ENCODE data around the gene GATA5. TPM values are rescaled to one million over a fixed set of nuclear protein-coding genes. Genes with fewer than 3 reads are reported as not detected.

Gene GATA5
- total RNA-seq, 3 donors from 2014 or later = 0.73 TPM; not detected in 2

- no peak overlapping the region for H3K27ac ChIP-seq
- intact Hi-C loops (cut with DNase I; ENCODE audit: low total_unique reads) = no loop called here
- H3K27me3 ChIP-seq = peaks cover 7 to 91% of the 10 kb centered on the region in 2 donors
- DNase-seq (ENCODE audit: low spot score in 2 of 2) = no peak
- TF ChIP-seq POLR2AphosphoS5 (IDR thresholded peaks at IDR 0.05) (no peak), POLR2A (IDR thresholded peaks at IDR 0.05) (no peak), CTCF (IDR thresholded peaks at IDR 0.05) (no peak)
- no peaks in the 10 kb centered on the region for H3K9me3 ChIP-seq
- no peaks in the 10 kb centered on the region for H3K36me3 ChIP-seq
- no peaks in the 10 kb centered on the region for H3K4me1 ChIP-seq
- no peak overlapping the region for H3K4me3 ChIP-seq
Observed at GRCh38 chr20:62485701-62486089, 9.9 kb upstream of the GATA5 start.

GRCh38 chr20:62485062-62485700, 9.4 kb upstream of the GATA5 start:
- no peaks in the 10 kb centered on the region for H3K9me3 ChIP-seq
- no peaks in the 10 kb centered on the region for H3K4me1 ChIP-seq
- H3K27ac ChIP-seq = no peak overlapping the region
- H3K36me3 ChIP-seq = no peaks in the 10 kb centered on the region
- H3K27me3 ChIP-seq = peaks cover 12 to 92% of the 10 kb centered on the region in 2 donors
- no peak for TF ChIP-seq CTCF (IDR thresholded peaks at IDR 0.05)
- no peak for TF ChIP-seq POLR2A (IDR thresholded peaks at IDR 0.05)
- TF ChIP-seq POLR2AphosphoS5 (IDR thresholded peaks at IDR 0.05) = no peak
- intact Hi-C loops (cut with DNase I; ENCODE audit: low total_unique reads) = no loop called here
- DNase-seq (ENCODE audit: low spot score in 2 of 2) = no peak
- no peak overlapping the region for H3K4me3 ChIP-seq

- Histone ChIP-seq H3K4me1 (no peaks in the 10 kb centered on the region), H3K4me3 (no peak overlapping the region), H3K27me3 (peaks cover 12 to 90% of the 10 kb centered on the region in 2 donors), H3K9me3 (no peaks in the 10 kb centered on the region), H3K36me3 (no peaks in the 10 kb centered on the region), H3K27ac (no peak overlapping the region)
- no peak for TF ChIP-seq POLR2A (IDR thresholded peaks at IDR 0.05)
- no peak for TF ChIP-seq CTCF (IDR thresholded peaks at IDR 0.05)
- no peak for TF ChIP-seq POLR2AphosphoS5 (IDR thresholded peaks at IDR 0.05)
- intact Hi-C loops (cut with DNase I; ENCODE audit: low total_unique reads) = no loop called here
- no peak for DNase-seq (ENCODE audit: low spot score in 2 of 2)
Observed at GRCh38 chr20:62484478-62484877, 8.7 kb upstream of the GATA5 start.

- H3K27ac ChIP-seq = no peak overlapping the region
- no peaks in the 10 kb centered on the region for H3K9me3 ChIP-seq
- intact Hi-C loops (cut with DNase I; ENCODE audit: low total_unique reads) = no loop called here
- TF ChIP-seq CTCF (IDR thresholded peaks at IDR 0.05) = no peak
- no peak for TF ChIP-seq POLR2A (IDR thresholded peaks at IDR 0.05)
- TF ChIP-seq POLR2AphosphoS5 (IDR thresholded peaks at IDR 0.05) = no peak
- no peak for DNase-seq (ENCODE audit: low spot score in 2 of 2)
- no peak overlapping the region for H3K4me3 ChIP-seq
- no peaks in the 10 kb centered on the region for H3K4me1 ChIP-seq
- H3K36me3 ChIP-seq = no peaks in the 10 kb centered on the region
- H3K27me3 ChIP-seq = peaks cover 12 to 93% of the 10 kb centered on the region in 2 donors
Observed at GRCh38 chr20:62483613-62484458, 8.0 kb upstream of the GATA5 start.

- no peaks in the 10 kb centered on the region for H3K9me3 ChIP-seq
- no peak overlapping the region for H3K27ac ChIP-seq
- H3K27me3 ChIP-seq = peaks cover 12 to 95% of the 10 kb centered on the region in 2 donors
- no peak for DNase-seq (ENCODE audit: low spot score in 2 of 2)
- intact Hi-C loops (cut with DNase I; ENCODE audit: low total_unique reads) = no loop called here
- H3K4me1 ChIP-seq = no peaks in the 10 kb centered on the region
- no peak overlapping the region for H3K4me3 ChIP-seq
- no peaks in the 10 kb centered on the region for H3K36me3 ChIP-seq
- no peak for TF ChIP-seq POLR2AphosphoS5 (IDR thresholded peaks at IDR 0.05)
- TF ChIP-seq CTCF (IDR thresholded peaks at IDR 0.05) = no peak
- TF ChIP-seq POLR2A (IDR thresholded peaks at IDR 0.05) = no peak
Observed at GRCh38 chr20:62482974-62483373, 7.2 kb upstream of the GATA5 start.
